ENCODE measurements around the gene THAP11. TPM values are rescaled to one million over a fixed set of nuclear protein-coding genes. Genes with fewer than 3 reads are reported as not detected.
A peak's percentile ranks its signal among the peaks of the same experiment; 100 is the strongest.

Gene THAP11
- total RNA-seq, 1 experiment from 2014 or later, result 38.3 TPM

- Mint-ChIP-seq H3K36me3 (ENCODE audit: insufficient read depth, unreplicated experiment) (peaks cover 29% of the 10 kb centered on the region), H3K4me3 (ENCODE audit: low read depth, unreplicated experiment) (no peak overlapping the region), H3K4me1 (ENCODE audit: low read depth, unreplicated experiment) (peaks cover 10% of the 10 kb centered on the region), H3K27ac (ENCODE audit: unreplicated experiment) (no peak overlapping the region), H3K9me3 (ENCODE audit: low read depth, unreplicated experiment) (no peaks in the 10 kb centered on the region), H3K27me3 (ENCODE audit: unreplicated experiment) (no peaks in the 10 kb centered on the region)
- intact Hi-C loops (cut with micrococcal nuclease; ENCODE audit: unreplicated experiment), result no loop called here
- BruUV-seq (replicated peaks), result no TSS peak
- CTCF ChIA-PET, result interaction anchor here (0.6 kb wide), 1 partner anchor 1170 kb away, joined by 4 read pairs; no protein-coding TSS in a partner anchor
- DNase-seq, result no peak
- TF ChIP-seq, protein P1, sequence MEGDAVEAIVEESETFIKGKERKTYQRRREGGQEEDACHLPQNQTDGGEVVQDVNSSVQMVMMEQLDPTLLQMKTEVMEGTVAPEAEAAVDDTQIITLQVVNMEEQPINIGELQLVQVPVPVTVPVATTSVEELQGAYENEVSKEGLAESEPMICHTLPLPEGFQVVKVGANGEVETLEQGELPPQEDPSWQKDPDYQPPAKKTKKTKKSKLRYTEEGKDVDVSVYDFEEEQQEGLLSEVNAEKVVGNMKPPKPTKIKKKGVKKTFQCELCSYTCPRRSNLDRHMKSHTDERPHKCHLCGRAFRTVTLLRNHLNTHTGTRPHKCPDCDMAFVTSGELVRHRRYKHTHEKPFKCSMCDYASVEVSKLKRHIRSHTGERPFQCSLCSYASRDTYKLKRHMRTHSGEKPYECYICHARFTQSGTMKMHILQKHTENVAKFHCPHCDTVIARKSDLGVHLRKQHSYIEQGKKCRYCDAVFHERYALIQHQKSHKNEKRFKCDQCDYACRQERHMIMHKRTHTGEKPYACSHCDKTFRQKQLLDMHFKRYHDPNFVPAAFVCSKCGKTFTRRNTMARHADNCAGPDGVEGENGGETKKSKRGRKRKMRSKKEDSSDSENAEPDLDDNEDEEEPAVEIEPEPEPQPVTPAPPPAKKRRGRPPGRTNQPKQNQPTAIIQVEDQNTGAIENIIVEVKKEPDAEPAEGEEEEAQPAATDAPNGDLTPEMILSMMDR (IDR thresholded peaks at IDR 0.05; ENCODE audit: unreplicated experiment), result no peak
These were observed 44.3 kb downstream of the THAP11 start for GRCh38 chr16:67886387-67886786.

- H3K27me3 Mint-ChIP-seq (ENCODE audit: unreplicated experiment), result no peaks in the 10 kb centered on the region
- H3K4me3 Mint-ChIP-seq (ENCODE audit: low read depth, unreplicated experiment), result no peak overlapping the region
- no peak overlapping the region for H3K27ac Mint-ChIP-seq (ENCODE audit: unreplicated experiment)
- TF ChIP-seq, protein P1 (IDR thresholded peaks at IDR 0.05; ENCODE audit: unreplicated experiment), result no peak
- no peak for DNase-seq
- H3K9me3 Mint-ChIP-seq (ENCODE audit: low read depth, unreplicated experiment), result no peaks in the 10 kb centered on the region
- peaks cover 23% of the 10 kb centered on the region for H3K36me3 Mint-ChIP-seq (ENCODE audit: insufficient read depth, unreplicated experiment)
- H3K4me1 Mint-ChIP-seq (ENCODE audit: low read depth, unreplicated experiment), result peaks cover 3% of the 10 kb centered on the region
- CTCF ChIA-PET, result no interaction called here
- intact Hi-C loops (cut with micrococcal nuclease; ENCODE audit: unreplicated experiment), result no loop called here
- no TSS peak for BruUV-seq (replicated peaks)
These were observed 46.2 kb downstream of the THAP11 start for GRCh38 chr16:67888331-67888730.

- H3K27ac Mint-ChIP-seq (ENCODE audit: unreplicated experiment), result peak overlapping the region; percentile 95
- DNase-seq, result no peak
- peaks cover 10% of the 10 kb centered on the region for H3K4me1 Mint-ChIP-seq (ENCODE audit: low read depth, unreplicated experiment)
- H3K9me3 Mint-ChIP-seq (ENCODE audit: low read depth, unreplicated experiment), result no peaks in the 10 kb centered on the region
- BruUV-seq (replicated peaks), result TSS peak; percentile 94
- no peaks in the 10 kb centered on the region for H3K27me3 Mint-ChIP-seq (ENCODE audit: unreplicated experiment)
- TF ChIP-seq, protein P1 (IDR thresholded peaks at IDR 0.05; ENCODE audit: unreplicated experiment), result no peak
- CTCF ChIA-PET, result interaction anchor here (0.7 to 2.0 kb wide), 3 partner anchors 8 to 209 kb away, joined by 3 to 5 read pairs (median 4); partner anchors contain the start of gene PSMB10
- H3K36me3 Mint-ChIP-seq (ENCODE audit: insufficient read depth, unreplicated experiment), result peaks cover 27% of the 10 kb centered on the region
- intact Hi-C loops (cut with micrococcal nuclease; ENCODE audit: unreplicated experiment), result no loop called here
- H3K4me3 Mint-ChIP-seq (ENCODE audit: low read depth, unreplicated experiment), result peak overlapping the region; percentile 99
These were observed 50.3 kb downstream of the THAP11 start for GRCh38 chr16:67892375-67892774.

DNA sequence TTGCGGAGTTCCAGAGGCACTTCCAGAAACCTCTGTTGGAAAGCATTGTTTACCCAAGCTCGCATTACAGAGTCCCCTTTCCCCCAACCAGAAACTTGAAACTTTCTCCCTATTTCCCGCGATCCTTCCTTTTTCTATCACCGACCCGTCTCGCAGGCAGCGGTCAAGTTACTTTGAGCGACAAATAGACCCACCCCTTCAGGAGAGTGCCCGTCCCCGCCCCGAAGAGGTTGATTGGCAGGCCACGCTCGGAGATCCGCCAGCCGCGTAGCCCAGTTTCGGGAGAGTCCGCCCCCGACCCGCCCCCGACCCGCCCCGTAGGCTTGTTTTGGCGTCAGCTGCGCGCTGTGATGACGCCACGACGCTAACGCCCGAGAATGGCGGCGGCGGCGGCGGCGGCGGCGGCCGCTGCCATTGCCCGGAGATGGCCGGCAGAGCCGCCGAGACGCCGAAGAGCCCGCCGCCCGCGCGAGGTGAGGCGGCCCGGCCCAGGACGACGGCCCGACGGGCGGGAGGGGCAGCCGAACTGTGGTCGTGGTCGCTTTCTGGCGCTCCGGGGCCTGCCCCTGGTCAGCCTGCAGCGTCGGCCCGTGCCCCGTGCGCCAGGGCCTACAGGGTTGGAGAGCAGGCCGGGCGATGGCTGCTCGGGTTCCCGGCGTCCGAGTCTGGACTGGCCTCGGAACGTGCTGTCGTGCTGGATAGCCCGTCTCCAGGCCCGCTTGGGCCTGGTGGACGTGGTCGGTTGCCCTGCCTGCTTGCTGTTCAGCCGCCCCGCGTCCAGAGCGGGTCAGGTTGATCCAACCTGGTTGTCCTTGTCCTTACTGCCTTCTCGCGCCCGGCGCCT lies 51.0 kb downstream of the THAP11 start, which contains the start of gene PSKH1:
Gene PSKH1 (plus strand): TSS at position 356 of the 844 bp plus-strand sequence. CDS start 15,496 bp downstream, outside the sequence.
- intact Hi-C loops (cut with micrococcal nuclease; ENCODE audit: unreplicated experiment), result no loop called here
- H3K4me1 Mint-ChIP-seq (ENCODE audit: low read depth, unreplicated experiment), result peaks cover 10% of the 10 kb centered on the region
- TF ChIP-seq, protein P1 (IDR thresholded peaks at IDR 0.05; ENCODE audit: unreplicated experiment), result no peak
- H3K27ac Mint-ChIP-seq (ENCODE audit: unreplicated experiment), result peak within 1 kb of the TSS; percentile 95
- peak within 1 kb of the TSS; percentile 99 for H3K4me3 Mint-ChIP-seq (ENCODE audit: low read depth, unreplicated experiment)
- no peaks in the 10 kb centered on the region for H3K27me3 Mint-ChIP-seq (ENCODE audit: unreplicated experiment)
- CTCF ChIA-PET, result interaction anchor here (0.6 to 2.0 kb wide), 5 partner anchors 9 to 211 kb away, joined by 3 to 7 read pairs (median 3); no protein-coding TSS in a partner anchor
- BruUV-seq (replicated peaks), result no TSS peak
- peaks cover 27% of the 10 kb centered on the region for H3K36me3 Mint-ChIP-seq (ENCODE audit: insufficient read depth, unreplicated experiment)
- DNase-seq, result peak; percentile 97
- H3K9me3 Mint-ChIP-seq (ENCODE audit: low read depth, unreplicated experiment), result no peaks in the 10 kb centered on the region

Other genes starting within 250 kb of the THAP11 start
- gene CARMIL2, start 197.2 kb upstream of the THAP11 start, total RNA-seq (2022), result 4.4 and 4.9 TPM in 2 replicates
- gene ACD, start 182.1 kb upstream of the THAP11 start, total RNA-seq (2022), result 44.0 and 49.9 TPM in 2 replicates
- gene PARD6A, start 181.4 kb upstream of the THAP11 start, total RNA-seq (2022), result 9.5 and 12.3 TPM in 2 replicates
- gene ENKD1, start 175.6 kb upstream of the THAP11 start, total RNA-seq (2022), result 22.6 and 23.0 TPM in 2 replicates
- 0.66 and 0.68 TPM in 2 replicates for gene C16orf86, start 175.5 kb upstream of the THAP11 start, total RNA-seq (2022)
- 23.9 and 25.6 TPM in 2 replicates for gene GFOD2, start 123.0 kb upstream of the THAP11 start, total RNA-seq (2022)
- gene RANBP10, start 35.8 kb upstream of the THAP11 start, total RNA-seq (2022), result 25.5 and 28.2 TPM in 2 replicates
- gene TSNAXIP1, start 35.4 kb upstream of the THAP11 start, total RNA-seq (2022), result 1.0 and 1.3 TPM in 2 replicates
- gene NUTF2, start 4.6 kb downstream of the THAP11 start, total RNA-seq (2022), result 210 and 224 TPM in 2 replicates
- 46.8 and 54.3 TPM in 2 replicates for gene CENPT, start 5.4 kb downstream of the THAP11 start, total RNA-seq (2022)
- gene EDC4, start 30.7 kb downstream of the THAP11 start, total RNA-seq (2022), result 85.8 and 88.1 TPM in 2 replicates
- not detected in 2 replicates for gene NRN1L, start 42.6 kb downstream of the THAP11 start, total RNA-seq (2022)
- gene PSKH1, start 50.9 kb downstream of the THAP11 start, total RNA-seq (2022), result 41.7 and 49.4 TPM in 2 replicates
- gene CTRL, start 89.5 kb downstream of the THAP11 start, total RNA-seq (2022), result 2.6 and 3.4 TPM in 2 replicates
- gene PSMB10, start 94.5 kb downstream of the THAP11 start, total RNA-seq (2022), result 79.3 and 103 TPM in 2 replicates
- 14.7 and 15.2 TPM in 2 replicates for gene LCAT, start 101.8 kb downstream of the THAP11 start, total RNA-seq (2022)
- gene SLC12A4, start 126.3 kb downstream of the THAP11 start, total RNA-seq (2022), result 31.7 and 38.0 TPM in 2 replicates
- not detected in 2 replicates for gene DPEP3, start 138.2 kb downstream of the THAP11 start, total RNA-seq (2022)
- not detected in 2 replicates for gene DPEP2, start 157.2 kb downstream of the THAP11 start, total RNA-seq (2022)
- not detected in 2 replicates for gene DPEP2NB, start 173.6 kb downstream of the THAP11 start, total RNA-seq (2022)
- gene DDX28, start 180.9 kb downstream of the THAP11 start, total RNA-seq (2022), result 16.8 and 21.5 TPM in 2 replicates
- gene DUS2, start 181.0 kb downstream of the THAP11 start, total RNA-seq (2022), result 31.7 and 33.5 TPM in 2 replicates
- gene NFATC3, start 243.1 kb downstream of the THAP11 start, total RNA-seq (2022), result 39.3 and 39.9 TPM in 2 replicates

Measured in Calu3 (cell line).